ENCODE results near the gene DELE1. TPM values are rescaled to one million over a fixed set of nuclear protein-coding genes. Genes with fewer than 3 reads are reported as not detected.

DELE1 gene
- 45.1 and 61.3 TPM in 2 replicates for total RNA-seq

DNA sequence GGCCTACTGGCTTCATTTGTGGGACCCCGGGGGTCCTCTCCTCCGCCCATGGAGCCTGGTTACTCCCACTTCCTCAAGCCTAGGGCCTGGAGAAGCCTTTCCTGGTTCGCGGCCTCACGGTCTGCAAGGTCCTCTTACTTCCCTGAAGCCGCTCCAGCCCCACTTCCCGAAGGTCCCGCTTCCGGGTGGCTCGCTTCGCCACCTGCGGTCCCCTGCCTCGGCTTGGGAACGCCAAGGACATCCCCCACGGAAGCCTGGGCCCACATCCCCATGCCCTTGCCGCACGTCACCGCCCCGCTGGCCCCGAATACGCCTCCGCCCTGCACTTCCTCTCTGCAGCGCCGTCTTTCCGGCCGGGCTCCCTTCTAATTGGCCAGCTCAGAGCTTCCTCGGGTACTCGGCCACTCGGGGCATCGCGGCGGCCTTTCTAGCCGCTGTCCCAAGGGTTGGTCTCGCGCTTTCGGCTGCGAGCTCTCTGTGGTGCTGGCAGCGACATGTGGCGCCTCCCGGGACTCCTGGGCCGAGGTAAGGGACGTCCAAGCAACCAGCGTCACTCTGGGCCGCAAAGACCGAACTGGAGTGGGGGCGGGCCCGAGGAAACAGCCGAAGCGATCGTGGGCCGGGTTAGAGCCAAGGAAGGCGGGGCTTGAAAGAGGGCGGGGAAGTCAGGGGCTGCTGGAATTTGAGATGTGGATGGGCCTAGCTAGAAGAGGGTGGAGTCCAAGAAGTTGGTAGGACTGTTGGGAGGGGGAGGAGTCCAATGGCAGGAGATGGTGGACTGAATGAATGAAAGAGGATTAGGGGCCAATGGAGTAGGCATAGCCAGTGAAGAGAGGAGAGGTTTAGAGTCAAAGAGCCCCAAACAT, at the start of gene DELE1:
Gene DELE1 (plus strand): TSS at position 424 of the 866 bp plus-strand sequence. CDS start 71 bp downstream, at position 495.
- peak; percentile 80 for DNase-seq (ENCODE audit: low read depth, low spot score)

DNA sequence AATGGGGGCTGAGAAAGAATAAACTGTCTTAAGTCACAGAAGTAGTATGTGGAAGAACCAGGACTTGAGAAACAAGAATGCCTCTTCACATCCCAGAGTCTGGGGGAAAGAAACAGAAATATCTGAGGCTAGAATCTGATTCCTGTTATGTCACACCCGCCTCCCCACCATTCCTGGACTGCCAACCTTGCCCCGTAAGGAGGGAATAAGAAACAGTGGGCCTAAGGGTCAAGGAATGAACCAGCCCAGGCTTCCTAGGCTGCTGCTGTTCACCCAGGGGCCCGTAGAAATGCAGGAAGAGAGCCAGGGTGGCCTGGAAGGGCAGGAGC, 49.8 kb upstream of the DELE1 start:
- DNase-seq (ENCODE audit: low read depth, low spot score) = no peak

DNA sequence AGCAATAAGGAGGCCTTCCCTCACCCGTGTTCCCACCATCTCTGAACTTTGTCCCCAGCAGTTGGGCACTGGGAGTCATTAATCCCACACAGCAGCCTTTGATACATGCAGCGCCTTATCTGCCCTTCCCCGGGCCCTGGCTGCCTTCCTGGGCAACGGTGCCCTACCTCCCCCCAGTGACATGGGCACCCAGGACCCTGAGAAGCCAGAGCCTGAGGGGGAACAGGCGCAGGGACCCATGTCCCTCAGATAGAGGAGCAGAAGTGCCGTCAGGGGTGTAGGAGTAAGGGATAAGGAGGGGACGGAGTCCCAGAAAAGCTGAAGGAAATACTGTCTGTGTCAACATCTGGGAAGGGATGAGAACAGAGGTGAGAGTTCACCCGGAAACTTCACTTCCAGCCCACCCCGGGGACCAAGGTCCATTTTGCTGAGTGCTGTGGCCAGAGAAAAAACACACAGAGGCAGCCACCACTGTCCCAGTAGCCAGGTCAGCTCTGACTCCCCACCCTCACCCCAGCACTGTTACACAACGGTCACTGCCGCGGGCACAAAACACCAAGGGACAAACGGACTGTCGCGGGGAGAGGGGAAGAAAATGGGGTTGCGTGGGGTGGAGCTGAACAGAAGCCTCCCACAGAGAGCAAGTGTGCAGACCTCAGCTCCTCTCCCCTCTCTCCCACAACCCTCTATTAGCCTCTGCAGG, 49.3 kb upstream of the DELE1 start:
- DNase-seq (ENCODE audit: low read depth, low spot score) = no peak

- no peak for DNase-seq (ENCODE audit: low read depth, low spot score)
These were observed 48.5 kb upstream of the DELE1 start for GRCh38 chr5:141875022-141875740.

DNA sequence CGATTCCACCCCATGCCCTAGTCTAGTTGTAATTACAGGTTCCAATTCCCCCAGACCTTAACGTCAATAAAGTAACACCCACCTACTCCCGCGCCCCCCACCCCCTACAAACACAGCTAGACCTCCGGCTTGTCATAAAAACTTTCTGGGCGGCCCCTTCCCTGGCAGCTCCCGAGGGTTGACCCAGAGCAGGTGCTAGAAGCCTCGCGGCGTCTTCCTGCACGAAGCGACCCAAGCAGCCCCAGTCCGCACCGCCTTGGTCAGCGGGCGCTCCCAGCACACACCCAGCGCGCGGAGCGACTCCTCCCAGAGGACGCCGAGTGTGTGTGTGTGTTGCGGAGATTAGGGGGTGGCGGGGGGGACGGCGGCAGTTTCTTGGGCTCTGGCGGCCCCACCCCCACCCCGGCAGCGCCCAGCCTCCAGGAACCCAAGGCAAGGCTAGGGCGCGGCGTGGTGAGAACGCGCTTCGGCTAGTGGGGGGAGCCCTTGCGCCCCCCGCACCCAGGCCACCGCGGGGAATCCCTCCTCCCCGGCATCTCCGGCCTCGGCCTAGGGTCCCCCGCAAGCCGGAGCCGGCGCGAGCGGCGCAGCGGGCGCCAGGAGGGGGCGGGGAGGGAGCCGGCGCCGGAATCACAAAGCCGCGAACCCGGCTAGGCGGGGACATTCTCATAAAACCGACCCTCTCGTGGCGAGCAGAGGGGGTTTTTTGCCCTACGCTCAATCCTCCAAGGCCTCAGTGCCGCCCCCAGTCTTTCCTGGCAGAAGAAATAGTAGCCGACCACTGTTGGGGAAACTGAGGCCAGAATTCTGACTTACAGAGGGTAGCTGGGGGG, 47.7 kb upstream of the DELE1 start:
- no peak for DNase-seq (ENCODE audit: low read depth, low spot score)

GRCh38 chr5:141876628-141877355, 46.9 kb upstream of the DELE1 start:
- no peak for DNase-seq (ENCODE audit: low read depth, low spot score)

DNA sequence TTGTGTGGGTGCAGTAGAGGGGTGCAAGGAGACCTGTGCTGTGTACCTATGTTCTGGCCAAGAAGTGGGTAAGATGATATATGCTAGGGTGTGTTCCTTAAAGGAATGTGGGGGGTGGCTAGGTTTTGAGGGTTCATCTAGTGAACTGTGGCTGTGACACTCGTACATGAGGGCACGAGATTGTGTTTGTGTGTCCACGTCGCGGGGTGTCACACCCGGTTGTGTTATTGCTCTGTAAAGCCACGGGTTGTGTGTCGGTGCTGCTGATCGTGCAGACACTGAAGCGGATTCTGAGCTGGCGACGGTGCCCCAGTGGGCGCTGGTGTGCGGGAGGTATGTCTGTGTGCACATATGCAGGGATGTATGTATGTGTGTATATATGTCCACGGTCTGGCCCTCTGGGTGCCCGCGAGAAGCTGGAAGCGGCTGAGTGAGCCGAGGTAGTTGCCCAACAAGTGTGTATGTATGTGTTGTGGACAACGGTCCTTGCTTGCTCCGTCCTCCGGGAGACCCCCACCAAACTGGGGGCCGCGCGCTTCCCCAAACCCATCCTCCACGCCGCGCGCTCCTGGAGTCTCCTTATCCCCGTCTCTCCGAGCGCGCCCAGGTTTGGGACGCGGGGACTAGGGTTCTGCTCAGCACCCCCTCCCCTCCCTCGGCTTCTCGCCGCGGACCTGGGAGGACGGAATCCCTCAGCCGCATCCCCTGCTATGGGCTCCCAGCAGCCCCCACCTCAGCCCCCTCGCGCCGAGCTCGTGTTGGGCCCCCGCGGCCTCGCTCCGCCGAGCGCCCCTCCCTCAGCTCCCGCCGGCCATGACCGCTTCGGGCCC, 46.1 kb upstream of the DELE1 start:
- no peak for DNase-seq (ENCODE audit: low read depth, low spot score)

- DNase-seq (ENCODE audit: low read depth, low spot score) = no peak
These were observed 45.4 kb upstream of the DELE1 start, which contains the start of gene PCDH1 for GRCh38 chr5:141878186-141878710. TSS of gene PCDH1 (minus strand) at chr5:141878410. CDS start at chr5:141878262, 148 bp downstream.

GRCh38 chr5:141878711-141879425, 44.8 kb upstream of the DELE1 start:
- DNase-seq (ENCODE audit: low read depth, low spot score) = peak; percentile 78

GRCh38 chr5:141879426-141879759, 44.3 kb upstream of the DELE1 start:
- DNase-seq (ENCODE audit: low read depth, low spot score) = no peak

DNA sequence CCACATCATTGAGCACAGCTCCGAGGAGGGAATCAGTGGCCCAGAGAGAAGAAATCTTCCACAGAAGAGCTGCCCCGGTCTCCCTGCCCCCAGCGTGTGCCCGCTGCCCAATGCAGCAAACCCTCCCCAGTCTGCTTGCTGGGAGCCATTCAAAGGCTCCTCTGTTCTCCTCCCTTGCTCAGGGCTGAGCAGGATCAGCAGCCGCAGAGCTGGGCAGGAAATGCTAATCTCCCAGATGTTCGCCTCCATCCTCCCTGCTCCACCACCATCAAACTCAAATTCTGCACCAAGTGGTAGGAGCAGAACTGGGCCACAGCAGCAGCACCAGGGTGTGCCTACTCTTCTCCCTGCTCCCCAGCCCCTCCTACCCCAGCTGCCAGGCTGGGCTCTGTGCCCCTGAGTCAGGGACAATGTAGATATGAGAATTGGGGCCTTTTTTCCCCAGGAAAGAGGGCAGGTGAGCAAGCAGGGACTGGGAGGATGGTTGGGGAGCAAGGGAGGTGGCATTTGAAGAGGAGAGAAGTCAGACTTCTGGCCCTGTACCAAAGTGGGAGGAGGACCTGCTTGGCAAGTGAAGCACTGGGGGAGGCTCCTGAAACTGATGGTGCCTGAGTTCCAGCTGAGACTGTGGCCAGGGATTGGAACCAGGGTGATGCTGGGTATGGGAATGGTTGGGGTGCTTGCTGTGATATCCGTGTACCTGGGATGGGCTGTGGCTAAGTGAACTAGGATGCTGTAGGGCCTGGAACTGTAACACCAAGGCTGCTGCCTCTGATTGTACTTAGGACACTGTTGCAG, 43.5 kb upstream of the DELE1 start:
- DNase-seq (ENCODE audit: low read depth, low spot score) = no peak

DNA sequence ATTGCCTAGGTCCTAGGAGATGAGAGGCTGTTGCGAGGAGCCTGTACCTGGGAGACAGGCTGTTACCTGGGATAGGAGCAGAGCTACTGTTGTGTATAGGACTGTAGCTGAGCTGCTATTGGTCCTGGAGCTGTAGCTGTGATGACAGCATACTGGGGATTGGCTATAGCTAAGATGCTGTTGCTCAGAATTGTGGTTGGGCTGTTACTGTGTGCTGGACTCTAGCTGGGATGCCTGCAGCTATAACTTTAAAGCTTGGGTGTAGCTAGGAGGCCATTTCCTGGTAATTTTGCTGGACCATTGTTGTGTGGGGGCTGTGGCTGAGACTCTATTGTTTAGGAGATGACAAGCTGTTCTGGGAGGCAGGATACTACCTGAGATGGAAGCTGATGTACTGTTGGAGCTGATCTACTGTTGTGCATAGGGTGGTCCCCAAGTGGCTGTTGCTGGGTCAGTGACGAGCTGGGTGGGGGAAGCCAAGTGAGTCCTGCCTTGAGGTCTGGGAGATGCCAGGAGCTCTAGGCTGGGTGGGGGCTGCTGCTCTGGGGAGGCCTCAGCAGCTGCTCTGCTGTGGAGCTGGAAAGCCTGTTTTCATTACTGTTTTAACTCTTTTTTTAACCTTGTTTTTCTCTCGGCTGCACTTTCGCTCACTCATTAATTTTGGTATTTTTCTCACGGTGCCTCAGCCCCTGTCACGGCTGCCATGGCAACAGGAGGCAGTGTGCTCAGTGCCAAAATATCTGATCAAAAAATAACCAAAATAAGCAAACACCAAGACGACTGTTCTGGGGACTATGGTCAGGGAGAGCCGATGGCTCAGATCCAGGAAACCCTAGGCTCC, 42.5 kb upstream of the DELE1 start:
- no peak for DNase-seq (ENCODE audit: low read depth, low spot score)

DNA sequence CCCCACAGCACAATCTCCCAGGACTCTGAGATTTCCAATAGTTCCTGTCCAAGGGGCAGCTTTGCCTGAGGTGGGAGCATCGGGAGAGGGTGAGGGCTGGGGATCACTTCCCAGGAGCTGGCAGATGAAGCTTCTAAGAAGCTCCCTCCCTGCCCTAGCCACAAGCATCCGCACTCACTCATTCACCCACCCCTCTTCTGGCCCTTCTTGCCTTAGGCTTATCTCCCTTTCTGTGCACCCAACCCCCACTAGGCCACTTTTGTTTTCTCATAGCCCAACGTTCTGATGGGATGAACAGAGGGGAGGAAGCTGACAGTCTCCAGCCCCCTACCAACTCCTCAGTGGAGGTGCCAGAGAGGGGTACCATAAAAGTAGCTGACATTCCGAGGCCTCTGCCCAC, 41.8 kb upstream of the DELE1 start:
- no peak for DNase-seq (ENCODE audit: low read depth, low spot score)

DNA sequence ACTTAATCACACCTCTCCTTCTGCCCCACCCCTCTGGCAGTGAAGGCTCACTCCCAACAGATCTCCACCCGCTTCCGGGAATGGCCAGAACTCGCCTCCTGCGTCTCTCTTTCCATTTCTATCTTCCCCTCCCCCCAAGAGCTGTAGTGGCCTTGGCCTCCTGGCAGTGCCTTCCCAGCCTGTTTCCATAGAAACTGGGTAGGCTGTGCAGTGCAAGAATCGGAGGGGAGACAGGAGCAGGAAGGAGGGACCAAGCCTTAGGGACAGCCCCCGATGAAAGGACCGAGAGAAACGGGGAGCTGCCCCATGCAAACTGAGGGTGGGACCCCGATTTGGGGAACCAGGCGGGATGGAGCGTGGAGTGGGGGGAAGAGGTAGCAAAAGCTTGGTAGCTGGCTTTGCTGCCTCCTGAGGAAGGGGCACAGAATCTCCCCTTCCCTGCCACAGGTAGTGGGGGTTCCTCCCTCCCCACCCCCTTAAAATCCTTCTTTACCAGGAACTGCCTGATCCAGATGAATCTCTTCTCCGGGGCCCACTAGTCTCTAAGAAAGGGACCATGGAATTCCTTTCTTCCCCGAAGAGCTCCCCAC, 41.0 kb upstream of the DELE1 start:
- DNase-seq (ENCODE audit: low read depth, low spot score) = no peak

- no peak for DNase-seq (ENCODE audit: low read depth, low spot score)
These were observed 40.3 kb upstream of the DELE1 start for GRCh38 chr5:141883184-141883891.

- no peak for DNase-seq (ENCODE audit: low read depth, low spot score)
These were observed 39.8 kb upstream of the DELE1 start for GRCh38 chr5:141883892-141884318.
